ENCODE data around the gene REM1.

The REM1 gene

DNA sequence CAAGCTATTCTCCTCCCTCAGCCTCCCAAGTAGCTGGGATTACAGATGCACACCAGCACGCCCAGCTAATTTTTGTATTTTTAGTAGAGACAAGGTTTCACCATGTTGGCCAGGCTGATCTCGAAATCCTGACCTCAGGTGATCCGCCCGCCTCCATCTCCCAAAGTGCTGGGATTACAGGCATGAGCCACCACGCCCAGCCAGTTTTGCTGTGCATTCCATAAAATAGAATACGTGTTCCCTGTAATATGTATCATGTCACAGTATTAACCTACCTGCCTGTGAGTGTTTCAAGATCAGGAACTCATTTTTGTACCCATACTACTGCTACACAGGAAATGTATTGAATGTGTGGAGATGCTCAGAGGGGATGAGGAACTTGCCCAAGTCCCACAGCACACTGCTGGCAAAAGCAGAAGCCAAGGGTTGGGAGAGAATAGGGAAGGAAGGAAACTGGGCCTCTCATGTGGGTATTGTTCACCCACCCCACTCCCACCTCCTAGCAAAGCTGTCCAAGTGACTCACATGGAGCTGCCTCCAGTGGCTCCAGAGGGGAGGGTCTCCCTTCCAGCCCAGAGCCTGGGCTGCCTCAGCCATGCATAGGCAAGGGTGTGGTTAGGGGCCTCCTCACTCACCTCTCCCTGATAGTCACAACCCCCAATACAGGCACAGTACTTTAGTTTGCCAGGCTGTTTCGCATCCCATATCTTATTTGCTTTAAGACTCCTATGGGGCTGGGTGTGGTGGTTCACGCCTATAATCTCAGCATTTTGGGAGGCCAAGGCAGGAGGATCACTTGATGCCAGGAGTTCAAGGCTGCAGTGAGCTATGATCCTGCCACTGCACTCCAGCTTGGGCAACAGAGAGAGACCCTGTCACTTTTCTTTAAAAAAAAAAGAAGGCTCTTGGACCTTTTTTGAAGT, 48.5 kb downstream of the REM1 start:
- DNase-seq = no peak

DNA sequence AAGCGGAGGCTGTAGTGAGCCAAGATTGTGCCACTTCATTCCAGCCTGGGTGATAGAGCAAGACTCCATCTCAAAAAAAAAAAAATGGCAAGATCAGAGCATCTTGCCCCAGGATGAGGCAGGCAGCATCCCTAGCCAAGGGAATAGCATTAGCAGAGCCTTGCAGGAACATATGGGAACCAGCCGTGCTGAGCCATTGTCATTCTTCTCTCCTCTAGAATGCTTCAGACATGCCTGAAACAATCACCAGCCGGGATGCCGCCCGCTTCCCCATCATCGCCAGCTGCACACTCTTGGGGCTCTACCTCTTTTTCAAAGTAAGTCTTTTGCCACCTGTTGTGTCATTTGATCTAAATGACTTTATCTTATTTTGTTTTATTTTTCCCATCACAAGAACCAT, 52.2 kb downstream of the REM1 start:
- DNase-seq = no peak
